KOPT-K1 (cell line): Measurements from ENCODE around the gene LRBA.

Source experiments
- H3K27ac ChIP-seq: fragments of 200-600 bp; sonication (generic); 2 replicates; pipeline ENCODE4 v1.5.1; 2016; ENCODE audit warnings: antibody characterized with exemption, mild to moderate bottlenecking, low read depth, low read length; ENCODE audit not compliant: poor library complexity, severe bottlenecking
- H3K36me3 ChIP-seq: fragments of 200-600 bp; sonication (generic); 2 replicates; pipeline ENCODE4 v1.5.1; 2017; ENCODE audit warnings: antibody characterized with exemption, mild to moderate bottlenecking, low read length, moderate library complexity; ENCODE audit not compliant: insufficient read depth
- H3K9me3 ChIP-seq: fragments of 200-600 bp; sonication (generic); 2 replicates; pipeline ENCODE4 v1.5.1; 2017; ENCODE audit warnings: antibody characterized with exemption, low read length, mild to moderate bottlenecking; ENCODE audit not compliant: insufficient read depth, poor library complexity, severe bottlenecking

Gene LRBA

GRCh38 chr4:150242820-150243458, 772.1 kb downstream of the LRBA start:
- Histone ChIP-seq H3K9me3 (no peaks in the 10 kb centered on the region), H3K27ac (no peak overlapping the region)

GRCh38 chr4:150240011-150240410, 775.1 kb downstream of the LRBA start:
- H3K9me3 ChIP-seq = no peaks in the 10 kb centered on the region
- no peak overlapping the region for H3K27ac ChIP-seq
- no peaks in the 10 kb centered on the region for H3K36me3 ChIP-seq

More at GRCh38 chr4:150242820-150243458, 772.1 kb downstream of the LRBA start:
- no peaks in the 10 kb centered on the region for H3K36me3 ChIP-seq

GRCh38 chr4:150238591-150238990, 776.5 kb downstream of the LRBA start:
- H3K27ac ChIP-seq = no peak overlapping the region

DNA sequence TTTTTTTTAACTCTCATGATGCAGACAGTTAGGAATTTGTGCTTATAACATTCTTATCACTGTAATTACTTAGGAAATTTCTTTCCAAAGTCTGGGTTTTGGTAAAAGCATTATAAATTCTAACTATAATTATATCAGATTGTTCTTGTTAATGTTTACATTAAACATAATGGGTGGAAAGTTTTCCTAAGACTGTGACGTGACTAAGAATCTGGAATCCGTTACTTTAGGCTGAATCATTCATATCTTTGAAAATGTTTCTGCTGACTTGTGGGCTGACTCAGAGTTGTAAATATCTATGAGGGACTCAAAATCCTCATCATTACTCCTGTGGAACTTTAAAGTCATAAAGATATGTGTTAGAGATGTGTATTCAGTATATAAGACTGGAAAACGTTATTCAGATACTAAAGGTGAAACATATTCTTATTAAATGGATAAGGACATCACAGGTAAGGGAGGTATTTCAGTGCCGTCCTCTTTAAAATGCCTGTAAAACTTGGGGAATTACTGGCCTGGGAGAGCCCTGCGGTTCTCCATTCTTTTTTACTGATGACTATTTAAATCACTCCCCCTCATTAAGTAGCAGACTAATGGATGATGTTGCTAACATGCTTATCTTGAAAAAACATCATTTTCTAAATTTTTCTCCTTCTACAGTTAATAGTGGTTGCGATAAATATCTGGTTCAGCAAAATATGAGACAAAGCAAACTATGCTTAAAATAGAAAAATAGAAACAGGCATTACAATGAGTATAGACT, 777.8 kb downstream of the LRBA start:
- Histone ChIP-seq H3K9me3 (no peaks in the 10 kb centered on the region), H3K36me3 (no peaks in the 10 kb centered on the region), H3K27ac (no peak overlapping the region)

More at GRCh38 chr4:150238591-150238990, 776.5 kb downstream of the LRBA start:
- no peaks in the 10 kb centered on the region for H3K36me3 ChIP-seq
- H3K9me3 ChIP-seq = no peaks in the 10 kb centered on the region

- H3K36me3 ChIP-seq = no peaks in the 10 kb centered on the region
- no peaks in the 10 kb centered on the region for H3K9me3 ChIP-seq
- no peak overlapping the region for H3K27ac ChIP-seq
These were observed 778.5 kb downstream of the LRBA start for GRCh38 chr4:150236626-150237025.

GRCh38 chr4:150235808-150236271, 779.2 kb downstream of the LRBA start:
- H3K27ac ChIP-seq = no peak overlapping the region

GRCh38 chr4:150235317-150235716, 779.8 kb downstream of the LRBA start:
- Histone ChIP-seq H3K27ac (no peak overlapping the region), H3K36me3 (no peaks in the 10 kb centered on the region), H3K9me3 (no peaks in the 10 kb centered on the region)

More at GRCh38 chr4:150235808-150236271, 779.2 kb downstream of the LRBA start:
- H3K9me3 ChIP-seq = no peaks in the 10 kb centered on the region
- H3K36me3 ChIP-seq = no peaks in the 10 kb centered on the region

GRCh38 chr4:150234246-150234645, 780.8 kb downstream of the LRBA start:
- Histone ChIP-seq H3K9me3 (no peaks in the 10 kb centered on the region), H3K27ac (no peak overlapping the region), H3K36me3 (no peaks in the 10 kb centered on the region)

GRCh38 chr4:150232029-150232428, 783.1 kb downstream of the LRBA start:
- no peaks in the 10 kb centered on the region for H3K36me3 ChIP-seq
- no peaks in the 10 kb centered on the region for H3K9me3 ChIP-seq
- H3K27ac ChIP-seq = no peak overlapping the region

GRCh38 chr4:150231107-150231770, 783.8 kb downstream of the LRBA start:
- Histone ChIP-seq H3K27ac (no peak overlapping the region), H3K36me3 (no peaks in the 10 kb centered on the region), H3K9me3 (no peaks in the 10 kb centered on the region)

DNA sequence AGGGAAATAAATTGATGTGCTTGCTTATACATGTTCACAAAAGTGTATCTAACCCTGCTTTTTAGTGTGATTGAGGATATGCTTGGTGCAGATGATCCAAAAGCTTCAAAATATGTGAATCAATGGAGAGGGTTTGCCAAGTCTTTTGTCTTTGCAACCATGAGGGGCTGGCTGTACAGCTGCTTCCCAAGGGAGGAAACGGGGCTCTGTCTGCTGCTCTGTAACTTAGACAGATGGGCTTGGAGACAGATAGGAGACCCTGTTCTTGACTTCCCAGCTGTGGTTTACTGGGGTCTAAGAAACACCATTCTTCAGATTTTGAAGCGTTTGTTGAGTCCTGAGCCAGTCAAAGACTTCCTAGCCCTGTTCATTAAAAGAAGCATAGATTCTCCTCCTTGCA, 784.5 kb downstream of the LRBA start:
- no peaks in the 10 kb centered on the region for H3K36me3 ChIP-seq
- no peak overlapping the region for H3K27ac ChIP-seq
- no peaks in the 10 kb centered on the region for H3K9me3 ChIP-seq

- Histone ChIP-seq H3K27ac (no peak overlapping the region), H3K9me3 (no peaks in the 10 kb centered on the region), H3K36me3 (no peaks in the 10 kb centered on the region)
These were observed 785.6 kb downstream of the LRBA start for GRCh38 chr4:150229520-150229919.

- no peak overlapping the region for H3K27ac ChIP-seq
These were observed 790.0 kb downstream of the LRBA start for GRCh38 chr4:150224896-150225591.

GRCh38 chr4:150219841-150220240, 795.2 kb downstream of the LRBA start:
- H3K9me3 ChIP-seq = no peaks in the 10 kb centered on the region
- H3K36me3 ChIP-seq = no peaks in the 10 kb centered on the region
- H3K27ac ChIP-seq = no peak overlapping the region

More at GRCh38 chr4:150224896-150225591, 790.0 kb downstream of the LRBA start:
- H3K36me3 ChIP-seq = no peaks in the 10 kb centered on the region
- no peaks in the 10 kb centered on the region for H3K9me3 ChIP-seq

DNA sequence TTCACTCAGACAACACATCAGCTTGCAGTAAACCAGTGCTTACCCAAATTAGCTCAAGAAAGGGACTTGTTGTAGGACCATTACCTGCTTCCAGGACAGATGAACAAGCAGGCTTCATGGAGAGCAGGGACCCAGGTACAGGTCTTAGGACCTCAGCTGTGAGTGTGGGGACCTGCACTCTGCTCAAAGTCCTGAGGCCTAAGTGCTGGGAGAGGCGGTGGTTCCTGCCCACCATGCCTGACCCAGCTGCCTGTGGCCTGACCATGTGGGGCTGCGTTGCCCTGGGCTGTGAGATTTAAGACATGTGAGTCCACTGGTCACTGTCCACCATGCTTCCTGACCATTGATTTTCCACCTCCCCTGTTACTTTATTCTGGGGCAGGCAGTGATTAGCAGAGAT, 796.6 kb downstream of the LRBA start:
- no peaks in the 10 kb centered on the region for H3K9me3 ChIP-seq
- no peaks in the 10 kb centered on the region for H3K36me3 ChIP-seq
- H3K27ac ChIP-seq = no peak overlapping the region
